ENCODE data around the gene SRSF8.

DNA sequence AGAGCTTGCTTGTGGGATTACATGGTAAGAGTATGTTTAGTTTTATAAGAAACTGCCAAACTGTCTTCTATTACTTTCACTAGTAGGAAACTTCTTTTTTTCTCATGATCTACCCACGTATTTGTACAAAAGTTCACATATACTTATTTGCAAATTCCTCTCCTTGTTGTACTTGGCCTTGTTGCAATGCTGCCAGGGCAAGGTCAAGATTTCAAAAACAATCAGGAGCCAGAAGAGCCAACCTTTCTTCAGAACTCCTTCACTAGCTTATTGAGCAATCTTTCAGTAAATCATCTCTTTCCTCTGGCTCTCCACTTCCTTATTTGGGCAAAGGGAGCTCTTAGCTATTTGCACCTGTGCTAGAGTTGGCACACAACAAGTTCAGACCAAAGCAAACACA is 9.7 kb downstream of the SRSF8 start:
- TF ChIP-seq, protein P1, sequence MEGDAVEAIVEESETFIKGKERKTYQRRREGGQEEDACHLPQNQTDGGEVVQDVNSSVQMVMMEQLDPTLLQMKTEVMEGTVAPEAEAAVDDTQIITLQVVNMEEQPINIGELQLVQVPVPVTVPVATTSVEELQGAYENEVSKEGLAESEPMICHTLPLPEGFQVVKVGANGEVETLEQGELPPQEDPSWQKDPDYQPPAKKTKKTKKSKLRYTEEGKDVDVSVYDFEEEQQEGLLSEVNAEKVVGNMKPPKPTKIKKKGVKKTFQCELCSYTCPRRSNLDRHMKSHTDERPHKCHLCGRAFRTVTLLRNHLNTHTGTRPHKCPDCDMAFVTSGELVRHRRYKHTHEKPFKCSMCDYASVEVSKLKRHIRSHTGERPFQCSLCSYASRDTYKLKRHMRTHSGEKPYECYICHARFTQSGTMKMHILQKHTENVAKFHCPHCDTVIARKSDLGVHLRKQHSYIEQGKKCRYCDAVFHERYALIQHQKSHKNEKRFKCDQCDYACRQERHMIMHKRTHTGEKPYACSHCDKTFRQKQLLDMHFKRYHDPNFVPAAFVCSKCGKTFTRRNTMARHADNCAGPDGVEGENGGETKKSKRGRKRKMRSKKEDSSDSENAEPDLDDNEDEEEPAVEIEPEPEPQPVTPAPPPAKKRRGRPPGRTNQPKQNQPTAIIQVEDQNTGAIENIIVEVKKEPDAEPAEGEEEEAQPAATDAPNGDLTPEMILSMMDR (conservative IDR thresholded peaks at IDR 0.05 in 1 of 2, IDR thresholded peaks at IDR 0.05 in 1 of 2; ENCODE audit: extremely low read depth in 1 of 2, insufficient read depth in 1 of 2, low read depth in 1 of 2, low read length in 2 of 2) = no peak
- no peak for TF ChIP-seq EZH2 (IDR thresholded peaks at IDR 0.05; ENCODE audit: borderline replicate concordance, low read length)
